Measurements from ENCODE around the gene SEC22C.

Gene SEC22C

DNA sequence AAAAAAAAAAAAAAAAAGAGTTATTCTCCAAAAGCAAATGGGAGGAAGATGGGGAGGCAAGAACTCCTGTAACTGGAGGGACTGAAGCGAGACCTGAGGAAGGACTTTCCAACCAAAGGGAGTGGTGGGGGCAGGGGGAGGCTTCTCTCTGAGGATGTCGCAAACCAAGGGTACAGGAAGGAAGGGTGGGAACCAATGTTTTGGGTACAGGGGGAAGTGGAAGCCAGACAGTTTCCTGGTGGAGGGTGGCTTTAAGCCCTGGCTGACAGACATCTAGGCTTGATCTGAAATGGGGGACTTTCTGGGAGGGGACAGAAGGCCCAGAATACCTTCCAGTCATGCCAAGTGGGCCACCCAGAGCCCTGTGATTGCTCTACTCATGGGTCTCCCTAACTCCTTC lies 52.3 kb downstream of the SEC22C start:
- TF ChIP-seq, protein P1, sequence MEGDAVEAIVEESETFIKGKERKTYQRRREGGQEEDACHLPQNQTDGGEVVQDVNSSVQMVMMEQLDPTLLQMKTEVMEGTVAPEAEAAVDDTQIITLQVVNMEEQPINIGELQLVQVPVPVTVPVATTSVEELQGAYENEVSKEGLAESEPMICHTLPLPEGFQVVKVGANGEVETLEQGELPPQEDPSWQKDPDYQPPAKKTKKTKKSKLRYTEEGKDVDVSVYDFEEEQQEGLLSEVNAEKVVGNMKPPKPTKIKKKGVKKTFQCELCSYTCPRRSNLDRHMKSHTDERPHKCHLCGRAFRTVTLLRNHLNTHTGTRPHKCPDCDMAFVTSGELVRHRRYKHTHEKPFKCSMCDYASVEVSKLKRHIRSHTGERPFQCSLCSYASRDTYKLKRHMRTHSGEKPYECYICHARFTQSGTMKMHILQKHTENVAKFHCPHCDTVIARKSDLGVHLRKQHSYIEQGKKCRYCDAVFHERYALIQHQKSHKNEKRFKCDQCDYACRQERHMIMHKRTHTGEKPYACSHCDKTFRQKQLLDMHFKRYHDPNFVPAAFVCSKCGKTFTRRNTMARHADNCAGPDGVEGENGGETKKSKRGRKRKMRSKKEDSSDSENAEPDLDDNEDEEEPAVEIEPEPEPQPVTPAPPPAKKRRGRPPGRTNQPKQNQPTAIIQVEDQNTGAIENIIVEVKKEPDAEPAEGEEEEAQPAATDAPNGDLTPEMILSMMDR (IDR thresholded peaks at IDR 0.05; ENCODE audit: insufficient read depth, low read depth, low read length, missing control alignments): no peak
- DNase-seq (ENCODE audit: low read depth): no peak
- H3K4me3 ChIP-seq (ENCODE audit: low read length): no peak overlapping the region

DNA sequence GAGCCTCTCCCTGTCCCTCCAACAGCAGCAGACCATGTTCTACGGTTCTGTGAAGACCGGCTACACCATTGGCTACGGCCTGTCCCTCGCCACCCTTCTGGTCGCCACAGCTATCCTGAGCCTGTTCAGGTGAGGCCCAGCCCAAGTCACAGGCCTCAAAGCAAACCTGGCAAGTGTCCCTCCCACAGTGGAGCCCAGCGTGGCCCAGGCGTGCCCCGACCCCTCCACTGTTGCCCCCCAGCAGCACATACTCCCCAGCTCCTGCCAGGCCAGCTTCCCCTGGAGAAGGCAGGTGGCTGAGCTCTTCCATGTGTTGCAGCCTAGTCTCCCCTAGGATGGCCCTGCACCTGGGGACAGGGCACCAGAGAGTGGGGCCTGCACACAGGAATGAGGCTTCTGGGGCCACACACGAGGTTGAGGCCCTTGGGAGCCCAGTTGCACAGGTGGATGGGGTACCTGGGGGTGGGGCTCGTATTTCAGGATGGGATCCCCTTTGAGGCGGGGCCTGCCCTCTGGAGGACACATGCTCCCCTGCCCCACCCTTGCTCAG lies 54.3 kb downstream of the SEC22C start:
- H3K4me3 ChIP-seq (ENCODE audit: low read length): no peak overlapping the region
- TF ChIP-seq, protein P1 (IDR thresholded peaks at IDR 0.05; ENCODE audit: insufficient read depth, low read depth, low read length, missing control alignments): no peak

DNA sequence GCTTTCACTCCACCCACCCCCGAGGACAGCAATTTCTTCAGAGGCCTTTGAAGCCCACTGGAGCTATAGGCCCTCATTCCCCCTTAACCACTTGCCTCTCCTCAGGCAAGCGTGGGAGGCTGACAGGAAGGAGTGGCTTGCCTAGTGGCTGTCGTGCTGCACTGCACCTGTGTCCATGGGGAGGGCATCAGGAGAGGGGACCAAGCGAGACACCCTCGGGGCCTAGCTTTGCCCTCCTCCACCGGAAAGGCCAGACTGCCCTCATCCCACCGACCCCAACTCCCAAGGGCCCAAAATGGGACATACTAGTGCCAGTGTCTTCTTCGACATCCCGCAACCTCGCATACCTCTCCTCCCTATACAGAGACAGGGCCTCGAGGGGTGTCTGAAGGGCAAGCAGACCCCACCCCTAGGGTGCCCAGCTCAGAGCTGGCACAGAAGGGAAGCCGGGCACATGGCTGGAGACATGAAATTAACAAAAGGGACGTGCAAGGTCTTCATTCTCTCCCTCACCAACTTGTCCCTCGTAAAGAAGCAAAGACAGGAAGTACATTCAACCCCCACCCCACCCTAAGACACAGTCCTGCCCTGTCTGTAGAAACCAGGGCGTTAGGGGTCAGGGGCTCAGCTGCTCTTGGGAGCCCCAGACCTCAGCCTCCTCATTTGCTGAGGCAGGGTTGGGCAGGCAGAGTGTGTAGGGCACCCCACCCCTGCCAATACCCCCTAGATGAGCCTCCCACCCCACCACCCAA lies 55.0 kb downstream of the SEC22C start:
- H3K4me3 ChIP-seq (ENCODE audit: low read length): no peak overlapping the region
- no peak for DNase-seq (ENCODE audit: low read depth)
- TF ChIP-seq, protein P1 (IDR thresholded peaks at IDR 0.05; ENCODE audit: insufficient read depth, low read depth, low read length, missing control alignments): peak; percentile 8

More for the DNA sequence above, 54.3 kb downstream of the SEC22C start:
- no peak for DNase-seq (ENCODE audit: low read depth)

DNA sequence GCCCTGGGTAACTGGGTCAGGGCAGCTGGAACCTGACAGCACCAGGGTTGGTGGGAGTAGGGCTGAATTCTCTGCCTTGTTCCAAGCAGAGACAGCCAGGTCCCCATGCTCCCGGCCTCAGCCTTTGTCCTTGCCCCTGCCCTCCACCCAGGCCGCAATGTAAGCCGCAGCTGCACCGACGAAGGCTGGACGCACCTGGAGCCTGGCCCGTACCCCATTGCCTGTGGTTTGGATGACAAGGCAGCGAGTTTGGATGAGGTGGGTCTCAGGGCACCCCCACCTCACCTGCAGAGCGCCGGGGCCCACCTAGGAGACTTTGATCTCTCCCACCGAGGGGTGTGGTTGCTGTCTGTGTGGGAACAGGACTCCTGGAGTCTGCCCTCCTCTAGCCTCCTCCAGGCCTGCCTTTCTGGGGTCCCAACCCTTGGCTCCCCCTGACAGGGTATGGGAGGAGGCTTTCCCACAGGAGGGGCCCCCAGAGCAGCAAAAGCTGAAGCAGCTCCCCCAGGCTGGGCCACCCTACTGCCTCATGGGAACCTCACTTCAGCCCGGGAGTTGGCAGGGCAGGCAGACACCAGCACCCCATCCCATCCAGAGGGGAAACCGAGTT lies 55.9 kb downstream of the SEC22C start:
- no peak overlapping the region for H3K4me3 ChIP-seq (ENCODE audit: low read length)
- TF ChIP-seq, protein P1 (IDR thresholded peaks at IDR 0.05; ENCODE audit: insufficient read depth, low read depth, low read length, missing control alignments): no peak
- no peak for DNase-seq (ENCODE audit: low read depth)

DNA sequence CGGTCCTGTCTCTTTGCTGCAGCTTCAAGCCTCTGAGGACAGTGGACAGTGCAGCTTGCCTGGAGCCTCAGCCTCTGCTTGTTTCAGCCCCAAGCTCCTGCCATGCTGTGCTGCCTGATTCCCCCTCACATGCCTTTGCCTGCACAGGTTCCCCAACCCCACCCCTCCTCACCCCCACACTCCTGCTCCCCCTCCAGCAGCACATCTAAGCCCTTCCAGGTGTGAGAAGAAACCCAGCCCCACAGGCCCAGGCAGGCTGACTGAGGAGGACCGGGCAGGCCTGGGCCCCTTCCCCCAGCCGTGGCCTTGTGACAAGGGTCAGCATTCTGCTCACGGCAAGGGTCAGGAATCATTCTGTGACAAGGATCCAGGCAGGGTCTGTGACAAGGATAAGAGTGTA lies 56.6 kb downstream of the SEC22C start:
- H3K4me3 ChIP-seq (ENCODE audit: low read length): no peak overlapping the region
- no peak for DNase-seq (ENCODE audit: low read depth)
- TF ChIP-seq, protein P1 (IDR thresholded peaks at IDR 0.05; ENCODE audit: insufficient read depth, low read depth, low read length, missing control alignments): no peak

DNA sequence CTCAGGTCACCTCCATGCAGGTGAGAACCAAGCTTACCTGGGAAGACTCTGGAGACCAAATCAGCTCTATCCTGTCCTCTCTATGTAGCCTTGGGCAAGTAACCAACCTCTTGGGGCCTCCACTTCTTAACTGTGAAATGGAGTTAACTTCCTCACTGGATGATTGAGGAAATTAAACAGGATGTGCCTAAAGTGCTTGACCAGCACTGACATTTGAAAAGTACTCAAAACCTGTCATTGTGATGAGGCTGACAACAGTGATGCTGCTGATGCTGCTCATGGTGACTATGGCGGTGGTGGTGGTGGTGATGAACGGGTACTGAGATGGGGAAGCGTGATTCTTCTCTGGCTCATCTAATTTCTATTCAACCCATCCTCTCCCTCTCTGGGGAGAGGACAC lies 57.0 kb downstream of the SEC22C start:
- no peak for DNase-seq (ENCODE audit: low read depth)
- TF ChIP-seq, protein P1 (IDR thresholded peaks at IDR 0.05; ENCODE audit: insufficient read depth, low read depth, low read length, missing control alignments): no peak
- no peak overlapping the region for H3K4me3 ChIP-seq (ENCODE audit: low read length)
